ENCODE measurements around the gene NUP210.
A peak's percentile ranks its signal among the peaks of the same experiment; 100 is the strongest.

NUP210 gene

DNA sequence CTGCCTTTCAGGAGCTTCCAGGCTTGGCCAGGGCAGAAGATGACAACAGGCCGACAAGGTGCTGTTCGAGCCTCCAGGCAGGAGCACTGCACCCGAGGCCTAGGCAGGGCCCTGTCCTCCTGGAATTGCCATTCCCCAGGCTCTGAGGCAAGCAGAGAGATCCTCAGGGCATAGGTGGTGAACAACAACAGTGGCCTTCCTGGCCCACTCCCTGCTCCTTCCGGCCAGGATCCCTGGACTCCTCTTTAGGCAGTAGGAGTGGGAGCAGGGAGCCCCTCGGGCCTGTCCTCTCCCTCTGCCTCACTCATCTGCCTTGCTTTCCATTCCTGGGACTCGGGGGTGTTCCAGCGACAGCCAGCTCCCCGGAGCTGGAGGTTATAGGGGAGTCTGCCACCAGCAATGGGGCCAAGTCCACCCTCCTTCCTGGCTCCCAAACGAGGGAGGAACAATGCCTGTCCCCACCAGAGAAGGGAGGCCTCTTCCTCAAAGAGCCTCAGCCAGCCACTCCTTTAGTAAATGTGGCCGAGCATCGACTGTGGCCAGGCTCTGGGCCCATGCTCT, 135.0 kb downstream of the NUP210 start:
- DNase-seq (ENCODE audit: low read depth): no peak
- no peak overlapping the region for H3K4me3 ChIP-seq (ENCODE audit: low read depth, low read length)
- TF ChIP-seq CTCF (conservative IDR thresholded peaks at IDR 0.05; ENCODE audit: low read depth, low read length): no peak

- TF ChIP-seq CTCF (conservative IDR thresholded peaks at IDR 0.05; ENCODE audit: low read depth, low read length): no peak
- no peak overlapping the region for H3K4me3 ChIP-seq (ENCODE audit: low read depth, low read length)
- no peak for DNase-seq (ENCODE audit: low read depth)
These were observed 136.3 kb downstream of the NUP210 start for GRCh38 chr3:13283877-13284264.

- peak; percentile 17 for TF ChIP-seq CTCF (conservative IDR thresholded peaks at IDR 0.05; ENCODE audit: low read depth, low read length)
- no peak overlapping the region for H3K4me3 ChIP-seq (ENCODE audit: low read depth, low read length)
- no peak for DNase-seq (ENCODE audit: low read depth)
These were observed 136.9 kb downstream of the NUP210 start for GRCh38 chr3:13282986-13283876.

DNA sequence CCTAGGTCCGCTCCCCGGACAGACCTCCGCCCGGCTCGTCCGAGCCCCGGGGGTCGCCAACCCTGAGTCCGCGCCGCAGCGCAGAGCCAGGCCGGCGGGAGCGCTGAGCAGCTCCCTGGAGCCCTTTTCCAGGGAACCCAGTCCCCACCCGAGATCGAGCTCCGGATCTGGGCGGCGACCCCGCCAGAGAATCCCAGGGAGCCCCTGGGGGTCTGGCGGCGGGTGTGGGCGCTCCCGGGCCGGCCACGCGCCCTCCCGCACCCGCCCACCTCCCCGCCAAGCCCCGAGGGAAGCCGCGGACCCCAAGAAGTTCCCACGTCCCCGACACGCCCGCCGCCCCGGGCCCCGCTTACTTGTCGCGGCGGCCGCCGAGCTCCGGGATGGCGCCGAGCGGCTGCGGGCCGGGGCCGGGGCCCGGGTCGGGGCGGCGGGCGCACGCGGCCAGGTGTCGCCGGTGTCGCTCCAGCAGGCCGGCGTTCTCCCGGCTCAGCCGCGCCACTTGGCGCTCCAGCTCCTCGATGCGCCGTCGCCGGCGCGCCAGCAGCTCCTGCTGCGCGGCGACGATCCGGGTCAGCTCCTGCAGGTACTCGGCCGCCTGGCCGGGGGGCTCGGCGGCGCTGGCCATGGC, 137.7 kb downstream of the NUP210 start:
- no peak for TF ChIP-seq CTCF (conservative IDR thresholded peaks at IDR 0.05; ENCODE audit: low read depth, low read length)
- DNase-seq (ENCODE audit: low read depth): no peak
- H3K4me3 ChIP-seq (ENCODE audit: low read depth, low read length): no peak overlapping the region

GRCh38 chr3:13281507-13282357, 138.4 kb downstream of the NUP210 start:
- no peak overlapping the region for H3K4me3 ChIP-seq (ENCODE audit: low read depth, low read length)
- no peak for TF ChIP-seq CTCF (conservative IDR thresholded peaks at IDR 0.05; ENCODE audit: low read depth, low read length)
- DNase-seq (ENCODE audit: low read depth): no peak

DNA sequence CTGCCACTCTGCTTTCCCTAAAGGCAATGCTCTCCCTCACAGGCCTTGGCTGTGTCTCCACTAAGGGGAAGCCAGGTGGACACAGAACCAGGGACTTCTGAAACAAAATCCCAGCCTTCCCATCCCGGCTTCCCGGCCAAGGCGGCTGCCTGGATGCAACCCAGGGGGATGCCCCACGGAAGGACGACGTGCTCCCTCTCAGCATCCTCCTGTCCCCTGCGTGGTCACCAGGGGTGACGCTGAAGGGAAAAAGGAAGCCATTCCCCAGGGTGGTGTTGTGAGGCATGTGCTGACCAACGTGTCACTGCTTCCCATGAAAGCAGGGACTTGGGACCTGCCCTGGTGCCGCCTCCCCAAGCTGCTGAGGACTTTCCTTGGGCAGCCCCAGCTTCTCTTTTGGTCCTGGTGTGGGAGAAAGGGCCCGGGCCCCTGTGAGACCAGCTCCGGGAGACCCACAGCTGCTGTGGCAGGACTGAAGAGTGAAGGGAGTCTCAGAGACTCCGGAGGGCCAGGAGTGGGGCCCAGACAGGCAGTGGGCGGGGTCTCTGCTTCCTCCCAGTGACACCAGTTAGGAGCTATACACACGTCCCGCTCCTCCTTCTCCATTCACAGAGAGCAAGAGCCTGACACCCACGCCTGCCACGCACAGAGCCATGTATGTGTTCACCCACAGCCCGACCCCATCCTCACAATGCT, 139.2 kb downstream of the NUP210 start:
- DNase-seq (ENCODE audit: low read depth): no peak
- H3K4me3 ChIP-seq (ENCODE audit: low read depth, low read length): no peak overlapping the region
- TF ChIP-seq CTCF (conservative IDR thresholded peaks at IDR 0.05; ENCODE audit: low read depth, low read length): no peak

All from choroid plexus epithelial cell (primary cell).